HepG2 (cell line): ENCODE measurements around the gene ANAPC10. TPM values are rescaled to one million over a fixed set of nuclear protein-coding genes. Genes with fewer than 3 reads are reported as not detected.

Source experiments
- AGO2 ChIP-seq: fragments of 200-400 bp; formaldehyde crosslinking; optimal IDR thresholded peaks from 2 replicates; pipeline ENCODE3; 2017; ENCODE audit warnings: mild to moderate bottlenecking, low read depth, low read length, moderate library complexity
- DMTF1 ChIP-seq: sonication (generic); formaldehyde crosslinking; IDR thresholded peaks from 2 replicates; pipeline ENCODE4 v1.4.0; 2020; ENCODE audit warnings: mild to moderate bottlenecking, missing genetic modification reagents
- DNMT3B ChIP-seq: conservative IDR thresholded peaks from 2 replicates; pipeline ENCODE4 v1.6.1; 2016; ENCODE audit warnings: missing biosample characterization, control low read depth
- HDAC2 ChIP-seq: sonication (generic); formaldehyde crosslinking; IDR thresholded peaks from 2 replicates; pipeline ENCODE4 v1.4.0; 2020; ENCODE audit warnings: missing genetic modification reagents
- HOXA9 ChIP-seq: sonication (generic); formaldehyde crosslinking; IDR thresholded peaks from 2 replicates; pipeline ENCODE4 v1.8.1; 2022; ENCODE audit warnings: missing genetic modification reagents, mild to moderate bottlenecking, moderate library complexity, borderline replicate concordance
- KMT2A ChIP-seq: sonication (generic); formaldehyde crosslinking; IDR thresholded peaks from 2 replicates; pipeline ENCODE4 v1.4.0; 2020; ENCODE audit warnings: missing genetic modification reagents
- MED13 ChIP-seq: sonication (generic); formaldehyde crosslinking; IDR thresholded peaks from 2 replicates; pipeline ENCODE4 v1.5.0; 2020; ENCODE audit warnings: missing genetic modification reagents
- MTERF4 ChIP-seq: sonication (generic); formaldehyde crosslinking; IDR thresholded peaks from 2 replicates; pipeline ENCODE4 v1.8.0; 2023; ENCODE audit warnings: mild to moderate bottlenecking, missing genetic modification reagents
- NR2F2 ChIP-seq: IDR thresholded peaks from 2 replicates; pipeline ENCODE4 v1.6.1; 2012; ENCODE audit warnings: low read depth, inconsistent platforms, borderline replicate concordance
- RBAK ChIP-seq: sonication (generic); formaldehyde crosslinking; IDR thresholded peaks from 2 replicates; pipeline ENCODE4 v1.5.1; 2020; ENCODE audit warnings: mild to moderate bottlenecking, missing genetic modification reagents
- SATB2 ChIP-seq: sonication (generic); formaldehyde crosslinking; IDR thresholded peaks from 2 replicates; pipeline ENCODE4 v1.5.0; 2020; ENCODE audit warnings: missing genetic modification reagents
- TBX3 ChIP-seq: fragments of 450-650 bp; IDR thresholded peaks from 2 replicates; pipeline ENCODE4 v1.6.1; 2017; ENCODE audit warnings: antibody characterized with exemption, mild to moderate bottlenecking, inconsistent platforms, borderline replicate concordance
- ZBTB37 ChIP-seq: sonication (generic); formaldehyde crosslinking; IDR thresholded peaks from 2 replicates; pipeline ENCODE4 v1.4.0; 2020; ENCODE audit warnings: mild to moderate bottlenecking, missing genetic modification reagents
- ZNF292 ChIP-seq: sonication (generic); formaldehyde crosslinking; IDR thresholded peaks from 2 replicates; pipeline ENCODE4 v1.8.1; 2022; ENCODE audit warnings: mild to moderate bottlenecking, low read depth, missing genetic modification reagents, borderline replicate concordance
- ZNF547 ChIP-seq: sonication (generic); formaldehyde crosslinking; IDR thresholded peaks from 2 replicates; pipeline ENCODE4 v1.5.1; 2020; ENCODE audit warnings: mild to moderate bottlenecking, missing genetic modification reagents
- ZNF570 ChIP-seq: sonication (generic); formaldehyde crosslinking; IDR thresholded peaks from 2 replicates; pipeline ENCODE4 v1.4.0; 2020; ENCODE audit warnings: mild to moderate bottlenecking, missing genetic modification reagents, borderline replicate concordance
- ZNF574 ChIP-seq: sonication (generic); formaldehyde crosslinking; IDR thresholded peaks from 2 replicates; pipeline ENCODE4 v1.4.0; 2020; ENCODE audit warnings: missing genetic modification reagents
- ZNF614 ChIP-seq: IDR thresholded peaks from 2 replicates; pipeline ENCODE4 v1.6.1; 2018; ENCODE audit warnings: missing biosample characterization, missing genetic modification reagents, inconsistent platforms, borderline replicate concordance
- ZNF629 ChIP-seq: sonication (generic); formaldehyde crosslinking; conservative IDR thresholded peaks from 2 replicates; pipeline ENCODE4 v1.5.0; 2020; ENCODE audit warnings: missing genetic modification reagents
- ZNF75D ChIP-seq: sonication (generic); formaldehyde crosslinking; IDR thresholded peaks from 2 replicates; pipeline ENCODE4 v1.8.1; 2023; ENCODE audit warnings: missing genetic modification reagents, mild to moderate bottlenecking, borderline replicate concordance
- ZNF761 ChIP-seq: sonication (generic); formaldehyde crosslinking; conservative IDR thresholded peaks from 2 replicates; pipeline ENCODE4 v1.4.0; 2020; ENCODE audit warnings: mild to moderate bottlenecking, missing genetic modification reagents
- ZSCAN29 ChIP-seq: sonication (generic); formaldehyde crosslinking; conservative IDR thresholded peaks from 2 replicates; pipeline ENCODE4 v1.4.0; 2020; ENCODE audit warnings: mild to moderate bottlenecking, missing genetic modification reagents
- polyA plus RNA-seq, 8 experiments: library from polyadenylated mRNA; depleted of rRNA in 3 of 8; stranded (reverse) in 7 of 8; unstranded in 1 of 8; fragments of >200 nt; fragmentation: Illumina TruSeq in 4 of 8; extraction: Trizol in 4 of 8; gene quantifications; 2 replicates each; pipeline versions ENCODE4 v1.2.1 to v1.2.3, GENCODE V29; 2011 to 2016; ENCODE audit warnings: low read depth in 4 of 8, missing spikeins in 1 of 8, mixed read lengths in 1 of 8; ENCODE audit not compliant: insufficient read depth in 1 of 8
- total RNA-seq, 5 experiments: library from RNA; depleted of rRNA; stranded (reverse); fragments of >200 nt; fragmentation: Illumina TruSeq; extraction: Trizol; gene quantifications; 2 replicates each; pipeline ENCODE4 v1.2.3, GENCODE V29; 2016; ENCODE audit warnings: low read depth in 1 of 5

Gene ANAPC10
- total and polyA plus RNA-seq, 2 of the 13 experiments (the other 11 are each of a cell fraction or from before 2014, with no cell fraction given): 21.9 to 32.7 TPM

GRCh38 chr4:145097821-145098674, at the start of gene ANAPC10, which contains the start of gene ABCE1 (continued):
- peak; percentile 74; the same call in 1 of the 2 replicates for TF ChIP-seq ZBTB37 (CRISPR knock-in tag)
- TF ChIP-seq ZNF292 (CRISPR knock-in tag): peak; percentile 53
- no peak for TF ChIP-seq ZNF629 (CRISPR knock-in tag)
- peak; percentile 72; the same call in 1 of the 2 replicates for TF ChIP-seq TBX3
- 0 out of 2 replicates have a peak, but pooled peaks have one; percentile 43 for TF ChIP-seq DNMT3B (CRISPR knock-in tag)
- TF ChIP-seq ZNF761 (CRISPR knock-in tag): peak; percentile 39; the same call in 1 of the 2 replicates
- TF ChIP-seq RBAK (CRISPR knock-in tag): no peak
- peak; percentile 98 for TF ChIP-seq KMT2A (CRISPR knock-in tag)
- TF ChIP-seq ZNF570 (CRISPR knock-in tag): 0 out of 2 replicates have a peak, but pooled peaks have one; percentile 43
- TF ChIP-seq HOXA9 (CRISPR knock-in tag): peak; percentile 62; the same call in 1 of the 2 replicates
- no peak for TF ChIP-seq MTERF4 (CRISPR knock-in tag)
- TF ChIP-seq ZNF614: peak; percentile 70; the same call in 1 of the 2 replicates
- TF ChIP-seq MED13 (CRISPR knock-in tag): no peak; the same call in 1 of the 2 replicates
- no peak for TF ChIP-seq DMTF1 (CRISPR knock-in tag)
- TF ChIP-seq NR2F2: no peak; the same call in 1 of the 2 replicates
- no peak for TF ChIP-seq ZNF75D (CRISPR knock-in tag)
- TF ChIP-seq SATB2: 0 out of 2 replicates have a peak, but pooled peaks have one; percentile 71
- TF ChIP-seq HDAC2 (CRISPR knock-in tag): peak; percentile 60
- TF ChIP-seq AGO2: peak; percentile 51
- TF ChIP-seq ZNF574: peak; percentile 93
- TF ChIP-seq ZSCAN29 (CRISPR knock-in tag): peak; percentile 63
- TF ChIP-seq ZNF547 (CRISPR knock-in tag): peak; percentile 93
